ENCODE measurements around the gene CABLES1.
A peak's percentile ranks its signal among the peaks of the same experiment; 100 is the strongest.
"Not testable (repeated sequence)": the region's sequence is repeated elsewhere in the genome, so short reads cannot be mapped to it uniquely, and the experiment has no call there.

The CABLES1 gene

DNA sequence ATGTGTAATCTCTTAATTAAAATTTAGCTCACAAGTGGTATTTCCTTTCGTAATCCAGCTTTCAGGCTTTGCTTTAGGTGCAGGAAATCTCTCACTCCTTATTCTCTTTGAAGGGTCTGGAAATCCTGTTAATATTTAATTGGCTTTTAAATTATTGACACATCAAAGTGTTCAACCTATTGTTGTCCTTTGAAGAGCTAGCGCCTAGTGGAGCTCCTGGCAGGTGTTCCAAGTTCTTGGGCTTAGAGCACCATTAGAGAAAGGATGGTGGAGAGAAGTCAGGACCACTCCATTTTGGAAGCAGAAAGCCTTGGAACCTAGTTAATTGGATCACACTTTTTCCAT is 92.4 kb downstream of the CABLES1 start:
- no peak for DNase-seq

- no peak for DNase-seq
These were observed 93.1 kb downstream of the CABLES1 start for GRCh38 chr18:23228102-23229061.

DNA sequence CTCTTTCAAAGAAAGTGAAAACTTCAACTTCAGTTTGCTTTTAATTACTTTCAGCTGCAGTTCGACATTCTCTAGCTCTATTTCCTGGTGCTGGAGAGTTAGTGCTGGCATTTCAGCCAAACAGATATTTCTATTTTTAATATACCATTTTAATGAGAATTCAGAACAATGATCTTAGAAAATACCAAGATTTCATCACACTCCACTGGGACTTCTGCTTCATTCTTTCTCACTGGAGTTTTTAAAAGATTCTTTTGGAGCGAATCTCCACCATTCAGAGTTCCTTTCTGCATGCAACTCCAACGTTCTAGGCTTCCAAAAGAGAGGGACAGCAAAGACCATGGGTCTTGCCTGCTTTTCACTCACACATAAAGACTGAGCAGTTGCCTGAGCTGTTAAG is 94.2 kb downstream of the CABLES1 start:
- DNase-seq = no peak

DNA sequence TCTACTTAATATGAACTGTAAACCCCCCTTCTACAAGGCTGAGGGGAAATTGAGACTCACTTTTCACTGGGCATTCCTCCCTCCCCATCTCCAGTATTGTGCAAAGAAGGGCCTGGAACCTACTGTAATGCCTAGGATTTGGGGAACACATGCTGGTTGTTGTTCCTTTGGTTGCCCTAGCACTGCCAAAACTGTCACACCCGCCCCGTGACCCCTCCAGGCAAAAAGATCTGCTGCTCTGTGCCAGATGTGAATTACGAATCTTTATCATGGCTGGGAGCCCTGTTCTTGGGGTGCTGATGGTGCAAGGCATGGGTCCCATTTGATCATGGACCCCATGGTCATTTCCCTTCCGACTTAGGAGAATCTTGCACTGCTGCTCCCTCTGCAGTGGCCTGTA is 95.4 kb downstream of the CABLES1 start:
- no peak for DNase-seq

DNA sequence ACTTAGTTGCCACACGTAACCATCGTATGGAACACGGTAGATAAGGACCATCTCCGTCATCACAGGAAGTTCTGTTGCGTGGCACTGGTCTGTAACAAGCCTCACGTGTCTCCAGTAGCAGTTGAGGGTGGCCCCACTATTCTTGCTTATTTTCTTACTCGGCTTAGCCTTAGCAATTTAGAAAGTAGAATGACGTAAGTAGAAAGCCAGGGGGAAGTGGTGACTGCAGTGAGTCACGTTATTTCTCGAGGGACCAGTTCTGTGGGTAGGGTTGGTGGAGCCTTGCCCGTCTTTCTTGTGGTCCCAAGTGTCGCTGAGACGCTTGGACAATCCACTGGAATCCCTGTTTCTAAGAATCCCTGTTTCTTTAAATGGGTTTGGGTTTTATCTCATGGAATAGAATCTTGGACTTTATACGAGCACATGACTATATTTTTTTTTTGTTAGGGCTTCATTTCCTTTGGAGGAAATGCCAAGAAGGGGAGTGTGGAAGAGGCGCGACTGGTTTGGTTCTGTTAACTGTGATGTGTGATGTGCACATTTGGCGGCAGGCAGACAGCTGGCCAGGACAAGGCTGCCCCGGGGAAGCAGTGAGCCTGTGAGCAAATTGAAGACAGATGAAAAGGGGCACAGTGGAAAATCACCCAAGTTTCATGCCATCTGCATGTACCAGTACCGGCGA is 96.2 kb downstream of the CABLES1 start:
- no peak for DNase-seq

DNA sequence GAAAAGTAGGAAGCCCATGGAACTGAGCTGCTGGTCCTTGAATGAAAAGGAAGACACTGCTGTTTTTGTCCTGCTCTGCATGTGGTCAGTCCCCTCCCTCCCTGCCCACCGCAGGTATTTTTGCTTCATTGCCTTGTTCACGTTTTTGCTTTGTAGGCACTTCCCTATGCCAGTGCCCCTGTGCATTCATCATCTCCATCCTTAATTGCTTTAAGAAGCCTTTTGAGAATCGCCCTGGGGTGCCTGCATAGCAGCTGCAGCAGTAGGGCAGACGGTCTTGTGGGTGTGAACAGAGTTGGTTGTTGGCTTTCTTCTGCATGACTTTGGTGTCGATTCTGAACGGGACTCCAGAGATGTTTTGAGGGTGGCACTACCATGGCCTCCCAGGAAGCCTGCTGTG is 97.0 kb downstream of the CABLES1 start:
- DNase-seq = no peak

DNA sequence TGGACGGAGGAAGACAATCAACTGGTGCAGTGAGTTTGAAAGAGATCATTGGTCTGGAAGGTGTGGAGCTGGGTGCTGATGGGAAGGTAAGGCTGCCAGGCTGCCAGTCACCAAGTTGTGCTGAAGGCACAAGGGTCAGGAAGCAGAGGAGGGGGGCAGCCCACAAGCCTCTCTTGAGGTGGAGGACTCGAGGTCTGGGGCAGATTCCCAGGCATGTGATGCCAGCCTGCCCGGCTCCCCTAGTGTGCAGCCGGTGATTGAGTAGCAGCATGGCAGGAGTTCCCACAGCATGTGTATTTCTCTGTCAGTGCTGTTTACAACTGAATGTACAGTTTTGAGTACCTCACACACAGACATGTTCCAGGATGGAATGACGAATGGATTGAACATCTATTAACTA is 99.3 kb downstream of the CABLES1 start:
- DNase-seq = no peak

DNA sequence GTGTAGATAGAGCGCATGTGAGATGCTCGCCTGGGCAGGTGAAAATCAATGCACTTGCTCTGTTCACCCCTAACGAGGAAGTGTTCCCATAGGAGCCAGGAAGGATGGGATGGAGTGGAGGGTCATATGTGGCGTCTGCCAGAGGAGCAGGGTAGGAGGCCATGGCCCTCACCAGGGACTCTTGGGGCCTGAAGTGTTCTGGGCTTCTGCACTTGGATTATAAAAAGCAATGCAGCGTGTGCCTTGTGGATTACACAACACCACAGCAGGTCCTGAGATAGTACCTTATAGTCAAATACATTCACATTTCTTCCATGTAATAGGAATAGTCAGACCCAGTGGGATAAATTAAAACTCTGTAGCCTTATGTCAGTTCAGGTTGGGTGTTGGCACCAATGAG is 100.1 kb downstream of the CABLES1 start:
- no peak for DNase-seq

GRCh38 chr18:23235860-23236259 is 100.6 kb downstream of the CABLES1 start:
- no peak for DNase-seq

DNA sequence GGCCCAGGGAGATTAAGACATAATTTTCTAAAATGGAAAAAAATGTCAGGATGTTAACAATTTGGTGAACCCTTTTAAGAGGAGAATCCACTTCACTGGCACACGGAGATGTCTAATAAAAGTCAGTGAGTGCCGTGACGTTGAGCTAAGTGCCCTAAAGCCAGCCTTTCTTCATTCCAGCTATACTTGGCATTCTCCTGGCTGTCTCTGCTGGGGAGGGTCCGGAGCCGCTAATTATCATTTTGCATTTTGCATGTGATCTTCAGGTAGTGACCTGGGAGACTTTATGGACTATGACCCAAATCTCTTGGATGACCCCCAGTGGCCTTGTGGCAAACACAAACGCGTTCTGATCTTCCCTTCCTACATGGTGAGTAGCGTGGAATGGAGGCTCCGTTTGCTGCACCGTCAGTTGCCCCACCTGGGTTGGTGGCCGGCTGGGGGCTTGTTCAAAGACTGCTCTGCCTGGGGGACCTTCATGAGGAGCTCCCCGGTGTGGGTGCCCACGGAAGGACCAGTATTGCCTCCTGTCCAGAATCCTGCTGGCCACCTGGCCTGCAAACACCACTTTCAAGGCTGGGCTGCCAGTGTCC is 101.7 kb downstream of the CABLES1 start:
- DNase-seq = no peak

- DNase-seq = peak; percentile 82
These were observed 102.4 kb downstream of the CABLES1 start for GRCh38 chr18:23237524-23238151.

DNA sequence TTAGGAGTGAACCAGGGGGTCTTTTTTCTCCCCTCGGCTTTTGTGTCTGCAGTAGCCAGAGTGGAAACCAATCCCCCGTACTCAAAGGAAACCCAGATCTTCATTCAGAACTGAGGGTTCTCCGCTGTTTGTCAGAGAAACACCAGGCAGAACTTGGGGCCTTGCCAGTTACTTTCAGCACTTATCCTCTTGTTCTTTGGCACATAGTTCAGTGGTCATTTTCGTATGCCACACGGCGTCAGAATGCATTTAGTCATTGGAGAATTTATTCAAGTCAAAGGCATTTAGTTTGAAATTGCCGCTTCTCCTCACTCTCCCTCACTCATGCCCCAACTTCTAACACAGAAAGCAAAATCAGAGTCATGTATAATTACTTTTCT is 102.9 kb downstream of the CABLES1 start:
- DNase-seq = no peak

DNA sequence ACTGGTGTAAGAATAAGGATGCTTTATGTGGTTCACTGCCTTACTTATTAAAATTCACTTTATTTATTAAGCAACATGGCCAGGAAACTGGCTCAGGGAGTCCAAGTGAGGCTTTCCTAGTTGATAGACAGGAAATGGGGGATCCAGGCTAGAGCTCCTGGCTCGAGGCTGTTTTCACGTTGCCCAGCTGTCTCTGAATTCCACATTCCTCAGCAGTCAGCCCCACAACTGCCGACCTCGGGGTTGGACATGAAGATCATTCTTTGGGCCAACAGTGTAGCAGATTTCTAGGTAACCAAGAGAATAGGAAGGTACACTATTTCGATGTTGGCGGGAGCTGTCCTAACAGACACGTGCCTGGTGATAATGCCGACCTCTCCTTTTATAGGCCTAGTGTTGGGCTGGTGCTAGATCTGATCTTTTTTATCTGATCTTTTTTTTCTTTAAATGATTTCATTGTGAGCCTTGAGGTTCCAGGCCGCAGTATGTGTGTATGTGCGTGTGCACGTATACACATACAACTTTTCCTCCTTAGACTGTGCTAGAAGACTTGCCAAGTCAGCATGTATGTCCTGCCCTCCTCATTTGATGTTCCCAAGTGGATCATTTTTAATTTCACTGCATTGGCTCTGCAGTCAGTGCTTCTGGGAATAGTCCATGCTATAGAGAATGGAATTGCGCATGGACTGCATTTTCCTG is 103.5 kb downstream of the CABLES1 start:
- peak; percentile 73 for DNase-seq

- no peak for DNase-seq
These were observed 104.0 kb downstream of the CABLES1 start for GRCh38 chr18:23239350-23239692.

DNA sequence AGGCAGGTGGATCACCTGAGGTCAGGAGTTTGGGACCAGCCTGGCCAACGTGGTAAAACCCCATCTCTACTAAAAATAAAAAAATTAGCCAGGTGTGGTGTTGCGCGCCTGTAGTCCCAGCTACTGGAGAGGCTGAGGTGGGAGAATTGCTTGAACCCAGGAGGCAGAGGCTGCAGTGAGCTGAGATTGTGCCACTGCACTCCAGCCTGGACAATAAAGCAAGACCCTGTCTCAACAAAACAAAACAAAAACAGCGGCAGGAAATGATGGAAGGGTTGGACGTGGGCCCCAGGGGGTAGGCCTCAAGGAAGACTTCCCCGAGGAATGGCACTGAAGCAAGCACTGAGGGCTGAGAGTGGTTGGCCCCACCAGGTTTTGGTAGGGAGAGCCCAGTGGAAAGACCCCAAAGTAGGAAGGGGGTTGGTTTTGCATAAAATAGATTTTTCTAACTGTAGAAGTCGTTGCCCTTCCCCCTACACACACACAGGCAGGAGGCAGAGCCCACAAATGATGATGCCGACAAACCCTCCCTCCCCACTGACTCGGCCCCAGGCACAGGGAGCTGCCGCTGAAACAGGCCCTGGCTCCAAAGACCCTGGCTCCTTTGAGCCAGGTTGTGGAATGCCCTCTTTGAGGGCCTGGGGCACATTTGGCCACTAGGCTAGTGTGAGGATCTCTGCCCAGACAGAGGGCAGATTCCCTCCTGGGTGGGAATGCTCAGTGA is 104.8 kb downstream of the CABLES1 start:
- DNase-seq = peak; percentile 94

DNA sequence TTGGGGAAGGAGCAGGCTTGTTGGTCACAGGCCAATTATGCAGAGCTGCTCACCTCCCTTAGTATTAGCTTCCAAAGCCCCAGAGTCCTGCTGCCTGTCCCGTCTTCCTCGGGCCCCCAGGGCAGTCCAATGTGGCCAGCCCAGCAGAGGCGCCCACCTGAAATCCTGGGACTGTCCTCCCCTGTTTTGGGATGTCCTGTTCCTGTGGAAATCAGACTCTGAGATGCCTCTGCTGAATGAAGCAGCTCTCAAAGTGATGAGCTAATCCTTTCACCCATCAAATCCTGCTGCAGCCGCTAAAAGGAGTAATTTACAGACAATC is 105.3 kb downstream of the CABLES1 start:
- no peak for DNase-seq

DNA sequence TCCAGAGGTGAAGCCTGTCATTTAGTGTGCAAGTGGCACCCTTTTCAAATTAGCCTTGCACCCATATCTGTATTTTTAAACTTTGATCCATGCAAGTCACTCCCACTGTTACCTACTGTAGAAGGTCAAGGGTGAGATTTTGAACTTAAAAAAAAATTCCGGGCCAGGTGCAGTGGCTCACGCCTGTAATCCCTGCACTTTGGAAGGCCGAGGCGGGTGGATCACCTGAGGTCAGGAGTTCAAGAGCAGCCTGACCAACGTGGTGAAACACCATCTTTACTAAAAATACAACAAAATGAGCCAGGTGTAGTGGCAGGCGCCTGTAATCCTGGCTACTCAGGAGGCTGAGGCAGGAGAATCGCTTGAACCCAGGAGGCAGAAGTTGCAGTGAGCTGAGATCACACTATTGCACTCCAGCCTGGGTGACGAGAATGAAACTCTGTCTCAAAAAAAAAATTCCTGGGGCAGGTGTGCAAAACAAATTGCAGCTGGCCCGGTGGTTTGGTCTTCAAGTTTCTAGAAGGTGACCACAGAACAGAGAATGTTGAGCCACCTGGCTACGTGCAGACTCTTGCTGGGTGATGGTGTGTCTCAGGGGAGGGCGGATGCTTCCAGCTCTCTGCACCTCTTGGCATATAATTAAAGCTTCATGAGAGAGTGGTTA is 106.7 kb downstream of the CABLES1 start:
- DNase-seq = not testable (repeated sequence)

DNA sequence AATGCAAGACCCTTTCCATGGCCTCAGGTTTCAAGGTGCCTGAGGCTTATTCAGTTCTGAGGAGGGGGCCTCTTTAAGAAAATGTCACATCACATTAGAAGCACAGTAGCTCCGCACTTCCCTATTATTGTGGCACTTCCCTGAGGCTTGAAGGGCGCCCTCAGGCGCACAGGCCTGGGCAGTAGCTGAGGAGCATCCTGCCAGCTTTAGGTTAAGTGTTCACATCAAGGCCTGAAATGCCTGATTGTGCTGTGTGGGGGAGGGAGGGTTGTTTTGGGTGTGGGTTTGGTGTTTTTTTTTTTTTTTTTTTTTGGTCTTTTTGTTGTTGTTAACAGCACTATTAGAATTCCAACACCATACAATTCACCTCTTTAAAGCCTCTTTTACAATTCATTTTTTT is 107.9 kb downstream of the CABLES1 start:
- peak; percentile 77 for DNase-seq

DNA sequence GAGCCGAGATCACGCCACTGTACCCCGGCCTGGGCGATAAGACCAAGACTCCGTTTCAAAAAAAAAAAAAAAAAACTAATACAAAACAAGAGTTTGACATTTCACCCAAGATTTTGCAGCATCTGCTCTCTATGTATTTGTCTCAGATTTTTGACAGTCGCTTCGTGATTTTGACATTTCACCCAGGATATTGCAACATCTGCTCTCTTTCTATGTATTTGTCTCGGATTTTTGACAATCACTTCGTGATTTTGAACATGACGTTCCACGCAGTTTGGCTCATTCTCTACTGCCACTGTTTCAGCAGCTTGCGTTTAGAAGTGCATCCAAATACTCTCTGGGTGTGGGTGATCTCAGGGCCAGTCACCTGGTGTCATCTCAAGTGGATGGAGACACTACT is 108.5 kb downstream of the CABLES1 start:
- no peak for DNase-seq

- DNase-seq = no peak
These were observed 109.1 kb downstream of the CABLES1 start for GRCh38 chr18:23244401-23244800.

- DNase-seq = no peak
These were observed 110.2 kb downstream of the CABLES1 start for GRCh38 chr18:23245461-23245860.

DNA sequence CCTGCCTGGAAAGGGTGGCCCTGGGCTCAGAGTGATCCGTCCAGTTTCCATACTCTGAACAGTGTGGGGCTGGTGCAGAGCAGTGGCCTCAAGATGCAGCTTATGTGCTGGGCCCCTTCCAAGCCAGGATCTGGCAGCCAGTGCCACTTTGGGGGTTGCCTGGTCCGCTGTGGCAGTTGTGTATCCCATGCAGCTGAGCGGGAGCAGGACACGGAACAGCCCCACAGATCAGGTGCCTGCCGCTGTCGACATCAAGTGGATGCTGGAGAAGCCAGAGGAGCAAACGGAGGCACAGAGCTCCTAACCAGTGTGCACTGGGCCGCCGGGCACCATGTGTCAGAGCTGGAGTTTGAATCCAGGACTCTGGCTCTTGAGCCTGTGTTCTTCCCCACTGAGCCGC is 112.0 kb downstream of the CABLES1 start:
- no peak for DNase-seq

All from islet precursor cell (in vitro differentiated cells).